A673 (cell line): Measurements from ENCODE around the gene C2orf76.

Experiments
- EZH2 ChIP-seq: fragments of 200-600 bp; sonication (generic); IDR thresholded peaks from 2 replicates; pipeline ENCODE4 v1.6.1; 2017; ENCODE audit warnings: borderline replicate concordance, low read depth, mild to moderate bottlenecking, mixed read lengths, antibody characterized with exemption, low read length; ENCODE audit not compliant: poor library complexity, severe bottlenecking
- TF ChIP-seq, protein P1 (sequence below): fragments of 300-800, 200-600 bp; sonication (generic); conservative IDR thresholded peaks from 2 replicates; pipeline ENCODE4 v1.5.1; 2017; ENCODE audit warnings: low read depth, mild to moderate bottlenecking, antibody characterized with exemption, low read length, moderate library complexity, mixed read lengths

DNA sequence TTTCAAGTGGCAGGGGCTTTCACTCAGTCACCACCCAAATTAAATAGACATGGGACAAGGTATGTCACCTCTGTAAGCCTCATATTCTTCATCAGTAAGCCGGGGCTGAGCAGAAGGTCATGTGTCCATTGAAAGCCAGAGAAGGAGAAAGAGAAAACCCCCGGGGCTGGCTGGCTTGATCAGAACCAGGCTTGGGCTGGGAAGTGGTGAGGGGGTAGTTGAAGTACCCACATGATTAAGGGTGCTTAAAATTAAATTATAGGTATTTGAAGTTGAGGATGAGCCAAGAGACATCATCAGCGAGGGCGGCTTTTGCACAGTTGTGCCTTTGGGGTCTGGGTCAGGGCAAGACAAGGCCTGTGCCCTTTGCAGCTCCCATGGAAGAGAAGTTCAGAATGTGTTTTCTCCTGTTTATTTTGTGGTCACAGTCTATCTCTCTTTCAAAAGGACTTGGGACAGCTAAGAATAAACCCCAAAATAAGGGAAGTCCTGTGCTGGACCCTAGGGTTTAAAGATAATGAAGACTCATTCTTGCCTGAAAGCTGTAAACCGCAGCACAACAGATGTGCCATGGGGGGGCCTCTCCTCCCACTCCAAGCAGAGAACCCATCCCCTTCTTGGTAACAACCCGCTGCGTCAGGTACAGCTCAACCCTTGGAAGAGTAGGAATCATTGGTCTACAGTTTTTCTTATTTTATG lies 10.8 kb upstream of the C2orf76 start:
- TF ChIP-seq, protein P1, sequence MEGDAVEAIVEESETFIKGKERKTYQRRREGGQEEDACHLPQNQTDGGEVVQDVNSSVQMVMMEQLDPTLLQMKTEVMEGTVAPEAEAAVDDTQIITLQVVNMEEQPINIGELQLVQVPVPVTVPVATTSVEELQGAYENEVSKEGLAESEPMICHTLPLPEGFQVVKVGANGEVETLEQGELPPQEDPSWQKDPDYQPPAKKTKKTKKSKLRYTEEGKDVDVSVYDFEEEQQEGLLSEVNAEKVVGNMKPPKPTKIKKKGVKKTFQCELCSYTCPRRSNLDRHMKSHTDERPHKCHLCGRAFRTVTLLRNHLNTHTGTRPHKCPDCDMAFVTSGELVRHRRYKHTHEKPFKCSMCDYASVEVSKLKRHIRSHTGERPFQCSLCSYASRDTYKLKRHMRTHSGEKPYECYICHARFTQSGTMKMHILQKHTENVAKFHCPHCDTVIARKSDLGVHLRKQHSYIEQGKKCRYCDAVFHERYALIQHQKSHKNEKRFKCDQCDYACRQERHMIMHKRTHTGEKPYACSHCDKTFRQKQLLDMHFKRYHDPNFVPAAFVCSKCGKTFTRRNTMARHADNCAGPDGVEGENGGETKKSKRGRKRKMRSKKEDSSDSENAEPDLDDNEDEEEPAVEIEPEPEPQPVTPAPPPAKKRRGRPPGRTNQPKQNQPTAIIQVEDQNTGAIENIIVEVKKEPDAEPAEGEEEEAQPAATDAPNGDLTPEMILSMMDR, result no peak
- no peak for TF ChIP-seq EZH2
